ENCODE results near the gene FOXR1. TPM values are rescaled to one million over a fixed set of nuclear protein-coding genes. Genes with fewer than 3 reads are reported as not detected.

The FOXR1 gene
- 0.11 TPM for polyA plus RNA-seq (ENCODE audit: insufficient read length)

DNA sequence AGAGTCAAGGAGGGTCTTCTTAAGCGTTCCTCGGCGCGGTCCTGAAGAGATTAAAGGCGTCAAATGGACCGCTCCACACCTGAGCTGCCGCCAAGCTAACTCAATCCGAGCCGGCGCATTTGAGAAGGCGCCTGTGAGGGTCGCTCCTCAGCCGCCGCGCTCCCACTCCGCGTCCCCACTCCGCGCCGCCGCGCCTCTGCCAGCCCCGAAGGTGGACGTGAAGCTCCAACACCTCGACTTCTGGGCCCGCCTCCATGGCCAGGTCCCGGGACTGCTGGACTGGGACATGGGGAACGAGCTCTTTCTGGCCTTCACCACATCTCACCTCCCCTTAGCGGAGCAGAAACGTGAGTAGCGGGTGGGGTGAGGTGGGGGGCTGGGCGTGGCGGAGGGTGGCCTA lies at the start of gene FOXR1:
Gene FOXR1 (plus strand): TSS at position 116 of the 400 bp plus-strand sequence. CDS start 171 bp downstream, at position 287.
- no peak for DNase-seq (ENCODE audit: low read depth)

- DNase-seq (ENCODE audit: low read depth), result no peak
Measured at GRCh38 chr11:118921929-118922744, 49.4 kb upstream of the FOXR1 start.

GRCh38 chr11:118922745-118923627 lies 48.6 kb upstream of the FOXR1 start:
- no peak for DNase-seq (ENCODE audit: low read depth)

DNA sequence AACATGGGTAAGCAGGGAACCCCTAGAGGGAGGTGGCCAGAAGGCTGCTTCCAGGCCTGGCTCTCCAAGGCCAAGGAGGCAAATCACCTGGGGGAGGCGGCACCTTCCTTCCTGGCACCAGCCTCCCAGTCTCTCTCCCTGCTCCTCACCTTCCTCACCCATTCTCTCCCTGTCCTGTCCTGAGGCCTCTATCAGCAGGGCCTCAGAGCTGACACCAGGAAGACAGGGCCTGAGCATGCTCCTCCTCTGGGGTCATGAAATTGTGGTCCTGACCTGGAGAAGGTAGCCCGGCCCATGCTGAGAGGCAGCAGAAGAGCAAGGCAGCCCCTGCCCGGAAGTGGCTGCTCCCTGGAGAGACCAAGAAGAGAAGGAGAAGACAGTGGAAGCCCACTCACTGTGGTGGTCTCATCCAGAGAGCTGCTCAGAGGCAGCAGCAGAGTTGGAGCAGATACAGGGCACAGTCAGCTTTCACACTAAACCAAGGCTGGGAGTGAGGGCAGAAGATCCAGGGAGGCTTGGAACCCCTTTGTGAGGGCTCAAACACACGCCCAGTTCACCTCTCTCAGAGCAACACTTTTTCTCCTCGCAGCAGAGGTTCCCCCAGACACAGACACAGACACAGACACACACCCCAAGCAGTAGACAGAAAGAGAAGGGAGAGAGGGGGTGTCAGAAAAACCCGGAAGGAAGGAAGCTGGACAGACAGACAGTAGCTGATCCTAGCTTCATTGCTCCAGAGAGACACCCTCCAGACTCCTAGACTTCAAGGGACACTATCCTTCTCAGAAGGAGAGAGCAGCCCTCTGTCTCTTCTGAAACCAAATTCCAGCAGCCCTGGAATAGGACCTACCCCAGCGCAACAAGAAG lies 47.6 kb upstream of the FOXR1 start:
- DNase-seq (ENCODE audit: low read depth), result no peak

DNA sequence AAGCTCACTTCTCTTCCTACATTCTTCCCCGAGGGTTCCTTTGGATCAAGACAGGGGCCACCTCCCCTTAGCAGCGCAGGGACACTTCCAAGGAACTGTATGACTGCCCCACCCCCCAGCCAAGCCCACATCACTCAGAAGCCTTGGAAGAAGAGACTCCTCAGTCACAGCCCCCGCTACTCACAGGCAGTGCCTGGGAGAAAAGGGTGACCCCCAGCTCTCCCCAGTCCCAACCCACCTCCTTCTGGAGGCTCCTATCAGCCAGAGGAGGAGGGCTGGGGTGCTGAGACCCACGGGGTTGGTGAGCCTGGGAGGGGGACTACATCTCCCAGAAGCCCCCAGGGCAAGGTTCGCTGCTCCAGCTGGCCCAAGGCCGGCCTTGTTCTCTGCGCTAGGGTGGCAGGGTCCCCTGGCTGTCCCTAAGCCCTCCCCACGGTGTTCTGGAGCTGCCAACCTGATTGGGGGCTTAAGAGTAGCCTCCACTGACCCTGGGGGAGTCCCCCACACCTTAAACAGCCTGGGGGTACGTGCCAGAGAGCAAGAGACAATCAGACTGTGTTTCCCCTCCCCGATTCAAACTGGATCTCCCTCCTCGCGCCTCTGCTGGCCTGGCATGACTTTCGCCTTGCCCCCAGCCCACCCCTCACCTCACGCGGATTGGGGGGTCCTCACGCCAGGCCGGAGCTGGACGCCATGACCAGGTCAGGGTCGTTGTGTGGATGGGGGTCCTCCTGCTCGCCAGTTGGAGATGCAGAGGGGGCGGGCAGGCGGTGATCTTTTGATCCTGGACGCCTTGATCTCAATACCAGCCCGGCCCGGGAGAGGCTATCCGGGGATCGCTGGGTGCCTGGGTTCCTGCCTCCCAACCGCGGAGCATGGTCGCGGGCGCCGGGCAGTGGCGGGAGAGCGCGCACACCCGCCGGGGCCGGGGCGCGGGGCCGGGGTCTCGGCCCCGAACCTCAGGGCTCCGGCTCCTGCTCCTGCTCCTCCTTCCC lies 46.7 kb upstream of the FOXR1 start:
- DNase-seq (ENCODE audit: low read depth), result no peak

GRCh38 chr11:118927554-118928100 lies 43.9 kb upstream of the FOXR1 start:
- no peak for DNase-seq (ENCODE audit: low read depth)

DNA sequence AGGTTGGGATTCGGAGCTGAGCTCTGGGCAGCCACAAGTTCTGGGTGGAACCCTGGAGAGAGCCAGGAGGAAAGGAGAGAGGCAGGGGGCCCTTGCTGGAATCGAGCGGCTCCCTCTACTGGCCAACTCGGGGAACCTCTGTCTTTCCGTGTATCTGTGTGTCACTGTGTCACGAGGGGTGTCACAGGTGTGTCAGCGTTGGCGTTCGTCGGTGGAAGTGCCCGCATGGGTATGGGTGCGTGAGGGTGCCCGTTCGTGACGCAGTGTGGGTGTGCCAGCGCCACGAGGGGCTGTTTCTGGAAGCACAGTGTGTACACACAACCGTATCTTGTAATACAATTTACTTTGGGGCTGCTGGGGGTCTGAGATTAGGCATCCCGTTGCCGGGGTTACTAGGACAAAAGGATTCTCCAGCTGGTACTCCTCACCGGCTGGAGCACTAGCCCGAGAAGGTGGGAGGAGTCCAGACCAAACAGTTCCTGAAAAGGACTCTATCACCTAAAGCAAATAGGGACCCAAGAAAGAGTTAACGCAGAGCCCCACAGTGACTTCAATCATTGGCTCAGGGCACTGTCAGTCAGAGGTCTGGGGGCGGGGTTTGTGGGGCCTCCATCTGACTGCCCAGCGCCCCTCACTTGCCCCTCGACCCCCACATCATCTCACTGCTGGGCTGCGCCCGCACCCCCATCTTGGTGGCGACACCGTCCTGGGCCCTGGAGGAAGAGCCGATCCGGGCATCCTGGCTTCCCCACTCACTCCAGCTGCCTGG lies 43.3 kb upstream of the FOXR1 start:
- DNase-seq (ENCODE audit: low read depth), result no peak

DNA sequence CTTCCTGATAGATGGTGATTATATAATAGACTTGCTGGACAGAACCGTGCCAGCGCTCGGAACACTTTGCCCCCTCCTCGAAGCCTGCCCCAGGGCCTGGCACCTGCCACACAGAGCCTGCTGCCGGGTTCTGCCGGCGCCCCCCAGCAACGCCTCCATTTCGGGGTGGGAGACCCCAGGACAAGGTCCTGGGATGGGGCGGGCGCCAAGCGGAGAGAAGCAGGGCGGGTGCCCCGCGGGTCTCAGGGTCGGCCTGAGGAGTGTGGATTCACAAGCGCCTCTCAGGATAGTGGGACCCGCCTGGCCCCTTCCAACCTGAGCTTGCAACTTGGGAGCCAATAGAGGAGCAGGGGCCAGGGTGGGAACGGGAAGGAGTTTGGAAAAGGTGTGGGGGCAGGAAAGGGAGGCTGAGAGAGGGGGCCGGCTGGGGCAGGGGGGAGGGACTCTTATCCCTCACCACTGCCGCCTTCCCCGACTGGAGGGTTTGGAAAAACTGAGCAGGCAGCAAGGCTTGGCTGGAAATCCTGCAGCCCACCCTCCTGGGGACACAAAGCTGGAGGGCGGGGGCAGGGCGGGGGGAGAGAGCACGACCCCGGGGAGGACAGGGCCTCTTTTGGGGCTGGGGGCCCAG lies 42.6 kb upstream of the FOXR1 start:
- no peak for DNase-seq (ENCODE audit: low read depth)

- peak; percentile 90 for DNase-seq (ENCODE audit: low read depth)
Measured at GRCh38 chr11:118929501-118930093, 42.0 kb upstream of the FOXR1 start.

GRCh38 chr11:118930094-118930712 lies 41.4 kb upstream of the FOXR1 start:
- no peak for DNase-seq (ENCODE audit: low read depth)

DNA sequence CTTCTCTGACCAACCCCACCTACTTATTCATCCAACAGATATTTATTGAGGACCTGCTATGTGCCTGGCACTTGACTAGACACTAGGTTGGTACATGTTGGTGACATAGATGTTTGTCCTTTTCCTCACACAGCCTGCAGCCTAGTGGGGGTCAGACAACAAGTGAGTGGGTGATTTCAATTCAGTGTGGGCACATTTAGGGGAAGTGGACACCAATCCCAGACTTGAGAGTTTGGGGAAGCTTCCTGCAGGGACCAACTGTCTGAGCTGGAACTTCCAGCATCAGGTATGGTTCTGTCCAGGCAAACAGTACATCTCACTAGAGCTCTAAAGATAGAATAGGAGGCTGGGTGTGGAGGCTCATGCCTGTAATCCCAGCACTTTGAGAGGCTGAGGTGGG lies 40.0 kb upstream of the FOXR1 start:
- DNase-seq (ENCODE audit: low read depth), result no peak

DNA sequence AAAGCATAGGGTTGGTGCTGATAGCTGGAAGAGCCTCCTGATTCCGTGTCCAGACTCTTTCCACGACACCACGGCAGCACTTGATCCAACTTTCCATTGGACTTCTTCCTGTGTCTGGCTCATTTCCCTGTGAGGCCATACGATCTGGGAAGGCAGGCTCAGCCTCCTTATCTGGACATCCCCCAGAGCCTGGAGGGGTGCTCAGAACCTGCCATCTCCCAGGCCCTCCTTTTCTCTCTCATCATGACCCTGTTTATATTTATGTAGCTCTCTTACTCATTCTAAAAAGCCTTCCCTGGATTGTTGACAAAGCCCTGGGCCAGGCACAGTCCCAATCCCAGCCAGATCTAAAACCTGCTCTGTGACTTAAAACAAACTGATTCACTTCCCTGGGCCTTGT lies 38.1 kb upstream of the FOXR1 start:
- DNase-seq (ENCODE audit: low read depth), result peak; percentile 82

GRCh38 chr11:118935376-118935775 lies 36.2 kb upstream of the FOXR1 start:
- no peak for DNase-seq (ENCODE audit: low read depth)

DNA sequence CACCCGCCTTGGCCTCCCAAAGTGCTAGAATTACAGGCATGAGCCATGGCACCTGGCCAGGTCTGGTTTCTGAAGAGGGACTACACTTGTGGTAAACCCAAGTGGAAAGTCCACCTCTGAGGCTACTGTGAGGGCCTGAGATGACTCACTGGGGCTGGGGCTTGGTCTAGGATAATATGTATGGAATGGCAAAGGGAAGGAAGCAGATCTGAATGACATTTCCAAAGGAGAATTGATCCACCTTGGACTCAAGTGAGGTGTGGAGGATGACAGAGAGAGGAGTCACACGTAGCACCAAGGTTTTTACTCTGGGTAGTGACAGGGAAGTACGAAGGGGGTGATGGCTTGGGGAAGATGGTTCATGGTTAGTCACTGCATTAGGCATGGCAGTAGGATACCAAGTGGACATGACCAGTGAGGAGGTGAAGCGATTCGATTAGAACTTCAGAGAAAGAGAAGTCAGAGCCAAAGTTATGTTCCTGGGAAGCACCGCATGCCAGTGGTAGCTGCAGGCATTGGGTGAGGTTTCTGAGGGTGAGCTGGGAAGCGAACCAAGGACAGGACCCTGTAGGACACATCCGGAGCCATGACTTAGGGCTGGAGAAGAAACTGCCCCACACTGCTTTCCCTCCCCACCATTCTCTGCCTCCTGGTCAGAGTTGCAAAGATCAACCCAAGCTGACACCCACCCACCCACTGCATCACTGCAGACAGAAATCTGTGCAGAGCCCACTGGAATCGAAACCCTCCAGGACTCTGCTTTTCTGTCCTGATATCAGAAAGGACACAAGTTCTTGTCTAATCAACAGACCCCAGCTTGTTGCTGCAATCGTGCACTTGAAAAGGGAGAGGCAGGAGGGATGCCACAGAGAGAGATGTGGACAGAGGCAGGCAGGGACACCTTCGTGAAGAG lies 32.8 kb upstream of the FOXR1 start:
- DNase-seq (ENCODE audit: low read depth), result no peak

DNA sequence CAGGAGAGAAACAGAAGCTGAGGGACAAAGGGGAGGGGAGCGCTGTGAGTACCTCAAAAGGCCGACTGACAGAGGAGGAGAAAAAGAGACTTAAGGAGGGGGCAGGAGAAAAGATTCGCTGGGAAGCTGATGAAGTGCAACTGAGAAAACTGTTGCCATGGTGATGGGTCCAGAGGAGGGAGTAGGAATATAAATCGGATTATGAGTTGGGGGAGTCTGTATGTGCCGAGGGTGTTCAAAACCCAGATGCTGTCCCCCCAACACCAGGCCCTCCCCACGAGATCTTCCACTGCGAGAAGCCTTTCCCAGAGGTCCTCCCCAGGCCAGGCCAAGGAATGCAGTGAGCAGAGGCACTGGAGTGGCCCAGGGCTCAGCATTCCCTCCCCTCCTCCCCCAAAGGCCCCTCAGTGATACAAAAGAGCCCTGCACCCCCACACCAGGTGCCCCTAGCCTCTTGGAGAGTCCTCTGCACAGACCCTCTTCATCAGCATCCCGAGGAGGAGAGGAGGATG lies 32.1 kb upstream of the FOXR1 start:
- no peak for DNase-seq (ENCODE audit: low read depth)

GRCh38 chr11:118939953-118940598 lies 31.5 kb upstream of the FOXR1 start:
- DNase-seq (ENCODE audit: low read depth), result no peak
